GM23338 (cell line): ENCODE results near the gene NPB. TPM values are rescaled to one million over a fixed set of nuclear protein-coding genes. Genes with fewer than 3 reads are reported as not detected.

Source experiments
- ATAC-seq: fragments of 200-7000 bp; cut with Tn5 transposase; 3 replicates; pipeline ENCODE4 v1.9.1; 2020
- DNase-seq: peaks from one replicate; pipeline ENCODE4 v3.0.0-alpha.2; 2015; ENCODE audit warnings: low spot score
- H2AFZ ChIP-seq: fragments of 200-600 bp; sonication (generic); 2 replicates; pipeline ENCODE4 v1.8.0; 2016; ENCODE audit warnings: antibody characterized with exemption, mild to moderate bottlenecking, moderate library complexity
- H3F3A ChIP-seq: fragments of 200-600 bp; sonication (generic); replicated peaks from 2 replicates; pipeline ENCODE4 v1.8.0; 2017; ENCODE audit warnings: antibody characterized with exemption, mixed run types, low read depth
- H3K27ac ChIP-seq: fragments of 200-600 bp; sonication (generic); 2 replicates; pipeline ENCODE4 v1.6.1; 2016; ENCODE audit warnings: low read depth
- H3K27me3 ChIP-seq: fragments of 200-600 bp; sonication (generic); 2 replicates; pipeline ENCODE4 v1.8.0; 2016; ENCODE audit warnings: mild to moderate bottlenecking, mixed run types, moderate library complexity; ENCODE audit not compliant: insufficient read depth
- H3K36me3 ChIP-seq: fragments of 200-600 bp; sonication (generic); 2 replicates; pipeline ENCODE4 v1.8.0; 2016; ENCODE audit warnings: mild to moderate bottlenecking; ENCODE audit not compliant: insufficient read depth
- H3K4me1 ChIP-seq: fragments of 200-600 bp; sonication (generic); 2 replicates; pipeline ENCODE4 v1.8.0; 2016; ENCODE audit warnings: mild to moderate bottlenecking, moderate library complexity; ENCODE audit not compliant: insufficient read depth
- H3K4me2 ChIP-seq: fragments of 200-600 bp; sonication (generic); 2 replicates; pipeline ENCODE4 v1.7.1; 2017; ENCODE audit warnings: mixed run types
- H3K4me3 ChIP-seq: fragments of 200-600 bp; sonication (generic); 2 replicates; pipeline ENCODE4 v1.6.1; 2016; ENCODE audit warnings: mixed run types
- H3K79me2 ChIP-seq: fragments of 200-600 bp; sonication (generic); replicated peaks from 2 replicates; pipeline ENCODE4 v1.8.0; 2017; ENCODE audit warnings: mild to moderate bottlenecking; ENCODE audit not compliant: insufficient read depth
- H3K9me2 ChIP-seq: fragments of 200-600 bp; sonication (generic); 2 replicates; pipeline ENCODE4 v1.8.0; 2017; ENCODE audit not compliant: insufficient read depth
- H4K20me1 ChIP-seq: fragments of 200-600 bp; sonication (generic); replicated peaks from 2 replicates; pipeline ENCODE4 v1.8.0; 2017; ENCODE audit warnings: mild to moderate bottlenecking; ENCODE audit not compliant: insufficient read depth
- H3K27ac Mint-ChIP-seq: 2 replicates; pipeline ENCODE4 v1.8.0; 2020; ENCODE audit warnings: inconsistent platforms, mild to moderate bottlenecking, moderate library complexity, mixed read lengths
- H3K27me3 Mint-ChIP-seq: 3 replicates; pipeline ENCODE4 v1.8.0; 2022; ENCODE audit warnings: low read depth, mild to moderate bottlenecking, moderate library complexity, mixed read lengths, inconsistent platforms; ENCODE audit not compliant: insufficient read depth, poor library complexity
- H3K36me3 Mint-ChIP-seq: 3 replicates; pipeline ENCODE4 v1.8.0; 2021; ENCODE audit warnings: low read depth, mild to moderate bottlenecking, inconsistent platforms, moderate library complexity, mixed read lengths
- H3K4me1 Mint-ChIP-seq: 3 replicates; pipeline ENCODE4 v1.8.0; 2020; ENCODE audit warnings: mild to moderate bottlenecking, inconsistent platforms, mixed read lengths
- H3K4me3 Mint-ChIP-seq: 3 replicates; pipeline ENCODE4 v1.8.0; 2021; ENCODE audit warnings: moderate library complexity, mild to moderate bottlenecking, inconsistent platforms, mixed read lengths
- H3K9me3 Mint-ChIP-seq: 3 replicates; pipeline ENCODE4 v1.8.0; 2020; ENCODE audit warnings: moderate library complexity, mild to moderate bottlenecking, inconsistent platforms, mixed read lengths
- CREB1 ChIP-seq: fragments of 250-450 bp; sonication (Bioruptor Pico); IDR thresholded peaks from 2 replicates; pipeline ENCODE4 v1.5.0; 2020; ENCODE audit warnings: low read depth, mild to moderate bottlenecking, moderate library complexity
- EZH2 ChIP-seq: fragments of 200-600 bp; sonication (generic); IDR thresholded peaks from one replicate; pipeline ENCODE4 v1.8.0; 2017; ENCODE audit warnings: antibody characterized with exemption, mild to moderate bottlenecking, low read depth; ENCODE audit not compliant: unreplicated experiment
- JUNB ChIP-seq: IDR thresholded peaks from one replicate; pipeline ENCODE4 v1.6.1; 2016; ENCODE audit warnings: antibody characterized with exemption; ENCODE audit not compliant: unreplicated experiment
- NANOG ChIP-seq: IDR thresholded peaks from 2 replicates; pipeline ENCODE4 v1.6.1; 2016; ENCODE audit warnings: antibody characterized with exemption, borderline replicate concordance
- STAT1 ChIP-seq: IDR thresholded peaks from one replicate; pipeline ENCODE4 v1.6.1; 2016; ENCODE audit warnings: antibody characterized with exemption; ENCODE audit not compliant: unreplicated experiment
- ZNF114 ChIP-seq: fragments of 250-450 bp; sonication (Bioruptor Pico); IDR thresholded peaks from 2 replicates; pipeline ENCODE4 v1.5.0; 2020; ENCODE audit warnings: mild to moderate bottlenecking, moderate library complexity
- ZNF331 ChIP-seq: fragments of 250-450 bp; sonication (Bioruptor Pico); IDR thresholded peaks from 2 replicates; pipeline ENCODE4 v1.5.0; 2020; ENCODE audit warnings: low read depth, mild to moderate bottlenecking, moderate library complexity
- polyA plus RNA-seq: library from polyadenylated mRNA; unstranded; fragments of >200 nt; fragmentation: Nextera tagmentation; extraction: Ambion mirVana; gene quantifications from 2 replicates; pipeline ENCODE4 v1.2.1, GENCODE V29; 2016
- total RNA-seq: library from RNA; depleted of rRNA; stranded (reverse); fragments of >200 nt; shearing (Covaris generic); gene quantifications from 2 replicates; pipeline ENCODE4 v1.2.3, GENCODE V29; 2014
- TF ChIP-seq, protein P1 (sequence below), 2 experiments: fragments of 200-600 bp in 1 of 2; sonication (generic) in 1 of 2; conservative IDR thresholded peaks; 2 replicates each; pipeline versions ENCODE4 v1.5.1 to v1.6.1; 2016 to 2017; ENCODE audit warnings: antibody characterized with exemption in 2 of 2, low read depth in 2 of 2, mild to moderate bottlenecking in 2 of 2, moderate library complexity in 1 of 2
- TF ChIP-seq, protein P2 (sequence below): fragments of 250-450 bp; sonication (Bioruptor Pico); IDR thresholded peaks from 2 replicates; pipeline ENCODE4 v1.5.0; 2020; ENCODE audit warnings: mild to moderate bottlenecking, moderate library complexity
- TF ChIP-seq, protein P3 (sequence below): IDR thresholded peaks from one replicate; pipeline ENCODE4 v1.6.1; 2018; ENCODE audit warnings: antibody characterized with exemption; ENCODE audit not compliant: unreplicated experiment
- TF ChIP-seq, protein P4 (sequence below): IDR thresholded peaks from 2 replicates; pipeline ENCODE4 v1.6.1; 2016; ENCODE audit warnings: antibody characterized with exemption

The NPB gene
- total and polyA plus RNA-seq, 2 experiments from 2014 or later: 3.6 to 3.8 TPM

DNA sequence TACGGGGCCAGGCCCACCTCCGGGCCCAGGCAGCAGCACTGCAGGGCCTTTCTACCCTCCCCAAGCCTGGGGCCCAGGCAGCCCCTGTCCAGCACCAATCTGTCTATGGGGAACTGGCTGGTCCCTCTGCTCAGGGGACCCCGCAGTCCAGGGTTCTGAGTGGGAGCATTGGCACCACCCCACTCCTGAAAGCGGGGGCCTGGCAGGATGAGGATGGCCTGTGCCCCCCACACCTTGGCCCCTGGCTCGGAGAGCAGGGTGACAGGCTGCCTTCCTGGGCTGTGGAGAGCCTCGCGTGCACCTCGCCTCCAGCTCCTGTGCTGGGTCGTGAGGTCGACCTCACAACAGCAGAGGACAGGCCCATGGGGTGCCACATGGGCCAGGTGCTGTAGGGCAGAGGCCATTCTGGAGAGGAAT lies 1.4 kb downstream of the NPB start (continued):
- no peak for TF ChIP-seq ZNF331 (CRISPR knock-in tag)
- no peak for TF ChIP-seq NANOG
- TF ChIP-seq, protein P1, sequence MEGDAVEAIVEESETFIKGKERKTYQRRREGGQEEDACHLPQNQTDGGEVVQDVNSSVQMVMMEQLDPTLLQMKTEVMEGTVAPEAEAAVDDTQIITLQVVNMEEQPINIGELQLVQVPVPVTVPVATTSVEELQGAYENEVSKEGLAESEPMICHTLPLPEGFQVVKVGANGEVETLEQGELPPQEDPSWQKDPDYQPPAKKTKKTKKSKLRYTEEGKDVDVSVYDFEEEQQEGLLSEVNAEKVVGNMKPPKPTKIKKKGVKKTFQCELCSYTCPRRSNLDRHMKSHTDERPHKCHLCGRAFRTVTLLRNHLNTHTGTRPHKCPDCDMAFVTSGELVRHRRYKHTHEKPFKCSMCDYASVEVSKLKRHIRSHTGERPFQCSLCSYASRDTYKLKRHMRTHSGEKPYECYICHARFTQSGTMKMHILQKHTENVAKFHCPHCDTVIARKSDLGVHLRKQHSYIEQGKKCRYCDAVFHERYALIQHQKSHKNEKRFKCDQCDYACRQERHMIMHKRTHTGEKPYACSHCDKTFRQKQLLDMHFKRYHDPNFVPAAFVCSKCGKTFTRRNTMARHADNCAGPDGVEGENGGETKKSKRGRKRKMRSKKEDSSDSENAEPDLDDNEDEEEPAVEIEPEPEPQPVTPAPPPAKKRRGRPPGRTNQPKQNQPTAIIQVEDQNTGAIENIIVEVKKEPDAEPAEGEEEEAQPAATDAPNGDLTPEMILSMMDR (conservative IDR thresholded peaks at IDR 0.05; ENCODE audit: low read depth in 2 of 2): no peak

DNA sequence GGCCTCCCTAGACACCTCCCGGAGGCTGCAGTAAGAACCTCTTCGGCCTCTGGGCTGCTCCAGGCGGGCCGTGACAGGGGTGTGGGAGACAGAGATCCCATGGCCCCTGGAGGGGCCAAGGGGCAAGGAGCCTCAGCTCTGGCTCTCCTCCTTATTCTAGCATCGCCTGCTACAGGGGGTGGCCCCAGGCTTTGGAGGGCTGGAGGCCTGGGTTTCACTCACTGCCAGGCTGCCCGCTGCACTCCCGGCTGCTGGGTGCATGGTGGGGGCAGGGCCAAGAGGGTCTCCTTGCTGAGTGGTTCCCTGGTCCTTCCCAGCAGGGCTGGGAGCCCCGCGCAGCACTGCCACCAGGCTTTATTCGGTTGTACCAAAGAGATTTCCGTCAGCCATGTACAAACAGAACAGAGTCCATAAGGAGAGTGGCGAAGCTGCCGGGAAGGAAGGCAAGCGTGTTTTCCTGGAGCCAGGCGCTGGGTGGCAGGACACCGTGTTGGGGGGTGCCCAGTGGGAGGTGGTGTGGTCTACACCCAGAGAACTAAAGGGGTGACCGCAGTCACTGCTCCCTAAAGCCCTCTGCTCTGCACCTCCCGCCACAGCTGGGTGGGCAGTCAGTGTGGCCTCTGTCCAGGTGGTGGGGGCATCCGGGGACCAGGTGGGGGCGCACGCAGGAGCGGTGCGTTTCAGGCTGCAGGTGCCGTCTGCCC lies 2.0 kb downstream of the NPB start:
- DNase-seq: no peak
- H3K4me2 ChIP-seq: no peak overlapping the region
- H3K9me3 Mint-ChIP-seq: no peaks in the 10 kb centered on the region
- no peak for TF ChIP-seq NANOG
- TF ChIP-seq, protein P2, sequence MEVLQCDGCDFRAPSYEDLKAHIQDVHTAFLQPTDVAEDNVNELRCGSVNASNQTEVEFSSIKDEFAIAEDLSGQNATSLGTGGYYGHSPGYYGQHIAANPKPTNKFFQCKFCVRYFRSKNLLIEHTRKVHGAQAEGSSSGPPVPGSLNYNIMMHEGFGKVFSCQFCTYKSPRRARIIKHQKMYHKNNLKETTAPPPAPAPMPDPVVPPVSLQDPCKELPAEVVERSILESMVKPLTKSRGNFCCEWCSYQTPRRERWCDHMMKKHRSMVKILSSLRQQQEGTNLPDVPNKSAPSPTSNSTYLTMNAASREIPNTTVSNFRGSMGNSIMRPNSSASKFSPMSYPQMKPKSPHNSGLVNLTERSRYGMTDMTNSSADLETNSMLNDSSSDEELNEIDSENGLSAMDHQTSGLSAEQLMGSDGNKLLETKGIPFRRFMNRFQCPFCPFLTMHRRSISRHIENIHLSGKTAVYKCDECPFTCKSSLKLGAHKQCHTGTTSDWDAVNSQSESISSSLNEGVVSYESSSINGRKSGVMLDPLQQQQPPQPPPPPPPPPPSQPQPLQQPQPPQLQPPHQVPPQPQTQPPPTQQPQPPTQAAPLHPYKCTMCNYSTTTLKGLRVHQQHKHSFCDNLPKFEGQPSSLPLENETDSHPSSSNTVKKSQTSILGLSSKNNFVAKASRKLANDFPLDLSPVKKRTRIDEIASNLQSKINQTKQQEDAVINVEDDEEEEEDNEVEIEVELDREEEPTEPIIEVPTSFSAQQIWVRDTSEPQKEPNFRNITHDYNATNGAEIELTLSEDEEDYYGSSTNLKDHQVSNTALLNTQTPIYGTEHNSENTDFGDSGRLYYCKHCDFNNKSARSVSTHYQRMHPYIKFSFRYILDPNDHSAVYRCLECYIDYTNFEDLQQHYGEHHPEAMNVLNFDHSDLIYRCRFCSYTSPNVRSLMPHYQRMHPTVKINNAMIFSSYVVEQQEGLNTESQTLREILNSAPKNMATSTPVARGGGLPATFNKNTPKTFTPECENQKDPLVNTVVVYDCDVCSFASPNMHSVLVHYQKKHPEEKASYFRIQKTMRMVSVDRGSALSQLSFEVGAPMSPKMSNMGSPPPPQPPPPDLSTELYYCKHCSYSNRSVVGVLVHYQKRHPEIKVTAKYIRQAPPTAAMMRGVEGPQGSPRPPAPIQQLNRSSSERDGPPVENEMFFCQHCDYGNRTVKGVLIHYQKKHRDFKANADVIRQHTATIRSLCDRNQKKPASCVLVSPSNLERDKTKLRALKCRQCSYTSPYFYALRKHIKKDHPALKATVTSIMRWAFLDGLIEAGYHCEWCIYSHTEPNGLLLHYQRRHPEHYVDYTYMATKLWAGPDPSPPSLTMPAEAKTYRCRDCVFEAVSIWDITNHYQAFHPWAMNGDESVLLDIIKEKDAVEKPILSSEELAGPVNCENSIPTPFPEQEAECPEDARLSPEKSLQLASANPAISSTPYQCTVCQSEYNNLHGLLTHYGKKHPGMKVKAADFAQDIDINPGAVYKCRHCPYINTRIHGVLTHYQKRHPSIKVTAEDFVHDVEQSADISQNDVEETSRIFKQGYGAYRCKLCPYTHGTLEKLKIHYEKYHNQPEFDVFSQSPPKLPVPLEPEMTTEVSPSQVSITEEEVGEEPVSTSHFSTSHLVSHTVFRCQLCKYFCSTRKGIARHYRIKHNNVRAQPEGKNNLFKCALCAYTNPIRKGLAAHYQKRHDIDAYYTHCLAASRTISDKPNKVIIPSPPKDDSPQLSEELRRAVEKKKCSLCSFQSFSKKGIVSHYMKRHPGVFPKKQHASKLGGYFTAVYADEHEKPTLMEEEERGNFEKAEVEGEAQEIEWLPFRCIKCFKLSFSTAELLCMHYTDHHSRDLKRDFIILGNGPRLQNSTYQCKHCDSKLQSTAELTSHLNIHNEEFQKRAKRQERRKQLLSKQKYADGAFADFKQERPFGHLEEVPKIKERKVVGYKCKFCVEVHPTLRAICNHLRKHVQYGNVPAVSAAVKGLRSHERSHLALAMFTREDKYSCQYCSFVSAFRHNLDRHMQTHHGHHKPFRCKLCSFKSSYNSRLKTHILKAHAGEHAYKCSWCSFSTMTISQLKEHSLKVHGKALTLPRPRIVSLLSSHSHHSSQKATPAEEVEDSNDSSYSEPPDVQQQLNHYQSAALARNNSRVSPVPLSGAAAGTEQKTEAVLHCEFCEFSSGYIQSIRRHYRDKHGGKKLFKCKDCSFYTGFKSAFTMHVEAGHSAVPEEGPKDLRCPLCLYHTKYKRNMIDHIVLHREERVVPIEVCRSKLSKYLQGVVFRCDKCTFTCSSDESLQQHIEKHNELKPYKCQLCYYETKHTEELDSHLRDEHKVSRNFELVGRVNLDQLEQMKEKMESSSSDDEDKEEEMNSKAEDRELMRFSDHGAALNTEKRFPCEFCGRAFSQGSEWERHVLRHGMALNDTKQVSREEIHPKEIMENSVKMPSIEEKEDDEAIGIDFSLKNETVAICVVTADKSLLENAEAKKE: no peak
- no peak for TF ChIP-seq EZH2
- TF ChIP-seq, protein P3, sequence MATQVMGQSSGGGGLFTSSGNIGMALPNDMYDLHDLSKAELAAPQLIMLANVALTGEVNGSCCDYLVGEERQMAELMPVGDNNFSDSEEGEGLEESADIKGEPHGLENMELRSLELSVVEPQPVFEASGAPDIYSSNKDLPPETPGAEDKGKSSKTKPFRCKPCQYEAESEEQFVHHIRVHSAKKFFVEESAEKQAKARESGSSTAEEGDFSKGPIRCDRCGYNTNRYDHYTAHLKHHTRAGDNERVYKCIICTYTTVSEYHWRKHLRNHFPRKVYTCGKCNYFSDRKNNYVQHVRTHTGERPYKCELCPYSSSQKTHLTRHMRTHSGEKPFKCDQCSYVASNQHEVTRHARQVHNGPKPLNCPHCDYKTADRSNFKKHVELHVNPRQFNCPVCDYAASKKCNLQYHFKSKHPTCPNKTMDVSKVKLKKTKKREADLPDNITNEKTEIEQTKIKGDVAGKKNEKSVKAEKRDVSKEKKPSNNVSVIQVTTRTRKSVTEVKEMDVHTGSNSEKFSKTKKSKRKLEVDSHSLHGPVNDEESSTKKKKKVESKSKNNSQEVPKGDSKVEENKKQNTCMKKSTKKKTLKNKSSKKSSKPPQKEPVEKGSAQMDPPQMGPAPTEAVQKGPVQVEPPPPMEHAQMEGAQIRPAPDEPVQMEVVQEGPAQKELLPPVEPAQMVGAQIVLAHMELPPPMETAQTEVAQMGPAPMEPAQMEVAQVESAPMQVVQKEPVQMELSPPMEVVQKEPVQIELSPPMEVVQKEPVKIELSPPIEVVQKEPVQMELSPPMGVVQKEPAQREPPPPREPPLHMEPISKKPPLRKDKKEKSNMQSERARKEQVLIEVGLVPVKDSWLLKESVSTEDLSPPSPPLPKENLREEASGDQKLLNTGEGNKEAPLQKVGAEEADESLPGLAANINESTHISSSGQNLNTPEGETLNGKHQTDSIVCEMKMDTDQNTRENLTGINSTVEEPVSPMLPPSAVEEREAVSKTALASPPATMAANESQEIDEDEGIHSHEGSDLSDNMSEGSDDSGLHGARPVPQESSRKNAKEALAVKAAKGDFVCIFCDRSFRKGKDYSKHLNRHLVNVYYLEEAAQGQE: no peak
- no peak for TF ChIP-seq STAT1
- TF ChIP-seq, protein P4, sequence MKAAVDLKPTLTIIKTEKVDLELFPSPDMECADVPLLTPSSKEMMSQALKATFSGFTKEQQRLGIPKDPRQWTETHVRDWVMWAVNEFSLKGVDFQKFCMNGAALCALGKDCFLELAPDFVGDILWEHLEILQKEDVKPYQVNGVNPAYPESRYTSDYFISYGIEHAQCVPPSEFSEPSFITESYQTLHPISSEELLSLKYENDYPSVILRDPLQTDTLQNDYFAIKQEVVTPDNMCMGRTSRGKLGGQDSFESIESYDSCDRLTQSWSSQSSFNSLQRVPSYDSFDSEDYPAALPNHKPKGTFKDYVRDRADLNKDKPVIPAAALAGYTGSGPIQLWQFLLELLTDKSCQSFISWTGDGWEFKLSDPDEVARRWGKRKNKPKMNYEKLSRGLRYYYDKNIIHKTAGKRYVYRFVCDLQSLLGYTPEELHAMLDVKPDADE: no peak
- no peak for TF ChIP-seq JUNB
- no peak for TF ChIP-seq ZNF331 (CRISPR knock-in tag)
- TF ChIP-seq ZNF114 (CRISPR knock-in tag): no peak
- no peak for TF ChIP-seq CREB1

More for the DNA sequence above, 2.0 kb downstream of the NPB start:
- H3K36me3 ChIP-seq: peaks cover 6% of the 10 kb centered on the region; the same call in 1 of the 2 replicates
- H3K4me3 ChIP-seq: no peak overlapping the region
- H3K27me3 ChIP-seq: peaks cover 18% of the 10 kb centered on the region
- H3F3A ChIP-seq: peaks cover 15% of the 10 kb centered on the region
- no peak overlapping the region for H3K27ac ChIP-seq
- ATAC-seq: no peak
- no peak overlapping the region for H3K4me3 Mint-ChIP-seq
- no peaks in the 10 kb centered on the region for H3K79me2 ChIP-seq
- H3K4me1 ChIP-seq: no peaks in the 10 kb centered on the region; the same call in 1 of the 2 replicates
- peaks cover 19% of the 10 kb centered on the region for H3K27me3 Mint-ChIP-seq
- peaks cover 3% of the 10 kb centered on the region; the same call in 2 of the 3 replicates for H3K4me1 Mint-ChIP-seq
- no peaks in the 10 kb centered on the region for H3K9me2 ChIP-seq
- no peaks in the 10 kb centered on the region for H4K20me1 ChIP-seq
- peaks cover 9% of the 10 kb centered on the region for H3K36me3 Mint-ChIP-seq
- no peak overlapping the region for H2AFZ ChIP-seq
- H3K27ac Mint-ChIP-seq: no peak overlapping the region
